ENCODE measurements around the gene CAPN12. TPM values are rescaled to one million over a fixed set of nuclear protein-coding genes. Genes with fewer than 3 reads are reported as not detected.
"Not testable (repeated sequence)": the region's sequence is repeated elsewhere in the genome, so short reads cannot be mapped to it uniquely, and the experiment has no call there.

CAPN12 gene
- total and polyA plus RNA-seq, 12 donors: 0.39 to 23.1 (median 3.7) TPM; not detected in 1

- TF ChIP-seq POLR2A (IDR thresholded peaks at IDR 0.05): no peak
- TF ChIP-seq CTCF (IDR thresholded peaks at IDR 0.05): no peak
- DNase-seq: peak in 1 of 7 donors; percentile 21
- H3K27me3 ChIP-seq: no peaks in the 10 kb centered on the region
- intact Hi-C loops (cut with DNase I): no loop called here
- 25 to 39% (median 32%) methylated on average over 7 of the region's 7 CpGs for WGBS, 4 donors
- no peak overlapping the region for H3K27ac ChIP-seq
- no peaks in the 10 kb centered on the region for H3K36me3 ChIP-seq (replicated peaks in 1 of 2)
- no peak overlapping the region for H3K4me3 ChIP-seq
- no peaks in the 10 kb centered on the region for H3K9me3 ChIP-seq (replicated peaks in 1 of 3)
- H3K4me1 ChIP-seq (replicated peaks in 1 of 2): peaks cover 0 to 4% of the 10 kb centered on the region in 2 donors
Measured at GRCh38 chr19:38778733-38779132, 34.5 kb upstream of the CAPN12 start.

- peaks cover 0 to 4% of the 10 kb centered on the region in 2 donors for H3K4me1 ChIP-seq (replicated peaks in 1 of 2)
- TF ChIP-seq CTCF (IDR thresholded peaks at IDR 0.05) (no peak), POLR2A (IDR thresholded peaks at IDR 0.05) (no peak)
- H3K27ac ChIP-seq: no peak overlapping the region
- no peaks in the 10 kb centered on the region for H3K36me3 ChIP-seq (replicated peaks in 1 of 2)
- H3K4me3 ChIP-seq: no peak overlapping the region
- no peaks in the 10 kb centered on the region for H3K27me3 ChIP-seq
- 80 to 96% (median 86%) methylated on average over 9 to 13 of the region's 13 CpGs for WGBS, 4 donors
- DNase-seq: no peak
- H3K9me3 ChIP-seq (replicated peaks in 1 of 3): no peaks in the 10 kb centered on the region
- intact Hi-C loops (cut with DNase I): no loop called here
Measured at GRCh38 chr19:38774181-38774950, 30.1 kb upstream of the CAPN12 start.

- Histone ChIP-seq H3K9me3 (replicated peaks in 1 of 3) (no peaks in the 10 kb centered on the region), H3K4me3 (no peak within 1 kb of the TSS), H3K27me3 (no peaks in the 10 kb centered on the region), H3K27ac (no peak within 1 kb of the TSS), H3K4me1 (replicated peaks in 1 of 2) (peaks cover 0 to under 1% of the 10 kb centered on the region in 2 donors), H3K36me3 (replicated peaks in 1 of 2) (no peaks in the 10 kb centered on the region)
- WGBS, 4 donors: 85 to 94% (median 92%) methylated on average over 4 to 10 of the region's 14 CpGs
- DNase-seq: no peak
- intact Hi-C loops (cut with DNase I): no loop called here
- no peak for TF ChIP-seq CTCF (IDR thresholded peaks at IDR 0.05)
- no peak for TF ChIP-seq POLR2A (IDR thresholded peaks at IDR 0.05)
Measured at GRCh38 chr19:38773469-38774177, 29.3 kb upstream of the CAPN12 start, which contains the start of gene LGALS7. Gene LGALS7, minus strand, starts transcription at chr19:38773517. Its CDS starts 25 bp downstream, at chr19:38773492.

GRCh38 chr19:38771569-38771968 is 27.3 kb upstream of the CAPN12 start:
- 56 to 94% methylated on average over 3 to 5 of the region's 30 CpGs; no CpG with 5 or more reads in 2 of the 4 donors for WGBS, 4 donors

GRCh38 chr19:38770949-38771275 is 26.6 kb upstream of the CAPN12 start:
- H3K4me3 ChIP-seq; H3K36me3 ChIP-seq (replicated peaks in 1 of 2); H3K9me3 ChIP-seq (replicated peaks in 1 of 3); H3K27me3 ChIP-seq; intact Hi-C loops (cut with DNase I); H3K27ac ChIP-seq; H3K4me1 ChIP-seq (replicated peaks in 1 of 2); DNase-seq: not testable (repeated sequence)
- 13 to 57% methylated on average over 1 of the region's 22 CpGs; no CpG with 5 or more reads in 2 of the 4 donors for WGBS, 4 donors

More at GRCh38 chr19:38771569-38771968, 27.3 kb upstream of the CAPN12 start:
- H3K27ac ChIP-seq; H3K4me3 ChIP-seq; H3K36me3 ChIP-seq (replicated peaks in 1 of 2); H3K27me3 ChIP-seq; intact Hi-C loops (cut with DNase I); H3K4me1 ChIP-seq (replicated peaks in 1 of 2); DNase-seq; H3K9me3 ChIP-seq (replicated peaks in 1 of 3): not testable (repeated sequence)

GRCh38 chr19:38770228-38770948 is 26.1 kb upstream of the CAPN12 start:
- 22% methylated on average over 20 to 26 of the region's 58 CpGs; no CpG with 5 or more reads in 2 of the 4 donors for WGBS, 4 donors
- DNase-seq; intact Hi-C loops (cut with DNase I); H3K4me1 ChIP-seq (replicated peaks in 1 of 2); H3K36me3 ChIP-seq (replicated peaks in 1 of 2); H3K27me3 ChIP-seq; H3K9me3 ChIP-seq (replicated peaks in 1 of 3): not testable (repeated sequence)
- Histone ChIP-seq H3K27ac (peak overlapping the region in 2 of 5 donors; percentile 67 to 74), H3K4me3 (peak overlapping the region in 1 of 4 donors; percentile 45)
